Fibroblast of lung (primary cell): ENCODE results near the gene PAEP. TPM values are rescaled to one million over a fixed set of nuclear protein-coding genes. Genes with fewer than 3 reads are reported as not detected.

ENCODE experiments used
- DNase-seq, 2 donors: peaks; one replicate each; pipeline versions ENCODE4 v3.0.0 to v3.0.0-alpha.2; 2010; ENCODE audit warnings: low read depth in 2 of 2
- H2AFZ ChIP-seq: 2 replicates; pipeline ENCODE4 v1.5.1; 2012; ENCODE audit warnings: low read length, control low read depth, inconsistent platforms
- H3K27ac ChIP-seq: 2 replicates; pipeline ENCODE4 v1.5.1; 2011; ENCODE audit warnings: low read length, control low read depth; ENCODE audit not compliant: insufficient read depth
- H3K27me3 ChIP-seq: 2 replicates; pipeline ENCODE4 v1.5.1; 2011; ENCODE audit warnings: mild to moderate bottlenecking, low read length; ENCODE audit not compliant: control insufficient read depth, insufficient read depth
- H3K36me3 ChIP-seq: 2 replicates; pipeline ENCODE4 v1.5.1; 2011; ENCODE audit warnings: low read length; ENCODE audit not compliant: control insufficient read depth, insufficient read depth
- H3K4me1 ChIP-seq: 2 replicates; pipeline ENCODE4 v1.5.1; 2011; ENCODE audit warnings: low read length; ENCODE audit not compliant: control insufficient read depth, insufficient read depth; ENCODE audit errors: extremely low read depth
- H3K4me2 ChIP-seq: 2 replicates; pipeline ENCODE4 v1.5.1; 2011; ENCODE audit warnings: low read length, control low read depth; ENCODE audit not compliant: insufficient read depth; ENCODE audit errors: extremely low read depth
- H3K4me3 ChIP-seq, 4 experiments: fragments of 200-600 bp in 1 of 4; sonication (generic) in 1 of 4; replicated peaks in 1 of 4; 2 replicates each; pipeline ENCODE4 v1.5.1; 2011 to 2016; ENCODE audit warnings: low read length in 4 of 4, low read depth in 3 of 4, mild to moderate bottlenecking in 3 of 4, control low read depth in 2 of 4, inconsistent platforms in 1 of 4, mixed read lengths in 1 of 4; ENCODE audit not compliant: insufficient read depth in 1 of 4; ENCODE audit errors: control extremely low read depth in 1 of 4
- H3K79me2 ChIP-seq: 2 replicates; pipeline ENCODE4 v1.5.1; 2012; ENCODE audit warnings: mild to moderate bottlenecking, low read length, inconsistent platforms; ENCODE audit not compliant: control insufficient read depth, insufficient read depth
- H3K9ac ChIP-seq: 2 replicates; pipeline ENCODE4 v1.5.1; 2011; ENCODE audit warnings: mild to moderate bottlenecking, low read length, control low read depth; ENCODE audit not compliant: insufficient read depth
- H3K9me3 ChIP-seq: 2 replicates; pipeline ENCODE4 v1.5.1; 2012; ENCODE audit warnings: low read depth, low read length; ENCODE audit not compliant: control insufficient read depth, insufficient read depth
- H4K20me1 ChIP-seq: 2 replicates; pipeline ENCODE4 v1.5.1; 2011; ENCODE audit warnings: low read length; ENCODE audit not compliant: control insufficient read depth, insufficient read depth; ENCODE audit errors: extremely low read depth
- EZH2 ChIP-seq: IDR thresholded peaks from 2 replicates; pipeline ENCODE4 v1.5.1; 2012; ENCODE audit warnings: low read length, control low read depth, mild to moderate bottlenecking; ENCODE audit errors: missing control alignments
- polyA plus RNA-seq, 2 donors: library from polyadenylated mRNA; depleted of rRNA in 1 of 2; stranded (reverse) in 1 of 2; unstranded in 1 of 2; fragments of >200 nt; gene quantifications; 2 replicates each; pipeline ENCODE4 v1.2.1, GENCODE V29; 2011 to 2012; ENCODE audit warnings: missing spikeins in 1 of 2
- total RNA-seq: library from RNA; depleted of rRNA; stranded (reverse); fragments of >200 nt; gene quantifications from 2 replicates; pipeline ENCODE4 v1.2.1, GENCODE V29; 2014
- TF ChIP-seq, protein P1 (sequence below), 2 donors: IDR thresholded peaks in 1 of 2; conservative IDR thresholded peaks in 1 of 2; 1 replicate in 1 of 2; 2 replicates in 1 of 2; pipeline ENCODE4 v1.5.1; 2011 to 2012; ENCODE audit warnings: low read length in 2 of 2, control low read depth in 1 of 2, inconsistent platforms in 1 of 2, low read depth in 1 of 2, mild to moderate bottlenecking in 1 of 2

The PAEP gene
- total and polyA plus RNA-seq, 2 donors (not counting 1 experiment from before 2014, with no cell fraction given), result not detected

DNA sequence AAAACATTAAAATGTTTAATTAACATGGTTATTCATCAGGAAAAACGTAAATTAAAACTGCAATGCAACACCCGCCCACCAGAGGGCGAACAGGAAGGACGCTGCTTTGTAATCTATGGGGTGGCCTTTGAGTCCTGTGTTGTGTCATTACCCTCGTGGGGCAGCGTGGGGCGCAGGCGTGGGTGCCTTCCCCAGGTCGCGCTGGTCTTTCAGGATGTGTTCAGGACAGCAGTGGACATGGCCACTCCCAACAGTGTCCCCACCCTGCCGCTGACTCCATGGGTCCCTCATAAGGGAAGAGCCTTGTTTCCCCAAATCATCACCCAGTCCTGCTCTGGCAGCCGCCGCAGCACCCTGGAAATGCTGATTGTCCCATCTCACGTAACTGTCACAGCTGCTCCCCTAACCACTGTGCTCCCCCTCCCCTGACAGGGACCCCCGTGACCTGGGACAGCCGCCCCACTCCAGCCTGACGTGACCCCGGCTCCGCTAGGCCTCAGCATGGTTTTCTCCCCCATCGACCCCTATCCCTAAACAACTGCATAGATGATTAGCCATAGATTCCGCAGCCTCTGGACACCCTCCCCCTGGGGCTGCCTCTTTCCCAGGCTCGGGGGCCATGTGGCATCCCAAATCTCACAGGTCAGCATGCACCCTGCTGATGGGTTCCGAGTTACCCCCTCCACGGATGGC, 41.4 kb downstream of the PAEP start:
- no peak overlapping the region for H3K4me3 ChIP-seq
- H3K79me2 ChIP-seq, result no peaks in the 10 kb centered on the region
- H3K9ac ChIP-seq, result no peak overlapping the region
- DNase-seq, result peak; percentile 4 to 34
- no peak overlapping the region for H2AFZ ChIP-seq
- H3K9me3 ChIP-seq, result no peaks in the 10 kb centered on the region
- H4K20me1 ChIP-seq, result no peaks in the 10 kb centered on the region
- H3K27me3 ChIP-seq, result no peaks in the 10 kb centered on the region
- no peak overlapping the region for H3K4me2 ChIP-seq
- H3K27ac ChIP-seq, result no peak overlapping the region
- TF ChIP-seq, protein P1, sequence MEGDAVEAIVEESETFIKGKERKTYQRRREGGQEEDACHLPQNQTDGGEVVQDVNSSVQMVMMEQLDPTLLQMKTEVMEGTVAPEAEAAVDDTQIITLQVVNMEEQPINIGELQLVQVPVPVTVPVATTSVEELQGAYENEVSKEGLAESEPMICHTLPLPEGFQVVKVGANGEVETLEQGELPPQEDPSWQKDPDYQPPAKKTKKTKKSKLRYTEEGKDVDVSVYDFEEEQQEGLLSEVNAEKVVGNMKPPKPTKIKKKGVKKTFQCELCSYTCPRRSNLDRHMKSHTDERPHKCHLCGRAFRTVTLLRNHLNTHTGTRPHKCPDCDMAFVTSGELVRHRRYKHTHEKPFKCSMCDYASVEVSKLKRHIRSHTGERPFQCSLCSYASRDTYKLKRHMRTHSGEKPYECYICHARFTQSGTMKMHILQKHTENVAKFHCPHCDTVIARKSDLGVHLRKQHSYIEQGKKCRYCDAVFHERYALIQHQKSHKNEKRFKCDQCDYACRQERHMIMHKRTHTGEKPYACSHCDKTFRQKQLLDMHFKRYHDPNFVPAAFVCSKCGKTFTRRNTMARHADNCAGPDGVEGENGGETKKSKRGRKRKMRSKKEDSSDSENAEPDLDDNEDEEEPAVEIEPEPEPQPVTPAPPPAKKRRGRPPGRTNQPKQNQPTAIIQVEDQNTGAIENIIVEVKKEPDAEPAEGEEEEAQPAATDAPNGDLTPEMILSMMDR (conservative IDR thresholded peaks at IDR 0.05 in 1 of 2, IDR thresholded peaks at IDR 0.05 in 1 of 2; ENCODE audit: low read depth in 1 of 2, low read length in 2 of 2), result peak; percentile 56 to 80
- no peak for TF ChIP-seq EZH2
- no peaks in the 10 kb centered on the region for H3K36me3 ChIP-seq
- H3K4me1 ChIP-seq, result no peaks in the 10 kb centered on the region

DNA sequence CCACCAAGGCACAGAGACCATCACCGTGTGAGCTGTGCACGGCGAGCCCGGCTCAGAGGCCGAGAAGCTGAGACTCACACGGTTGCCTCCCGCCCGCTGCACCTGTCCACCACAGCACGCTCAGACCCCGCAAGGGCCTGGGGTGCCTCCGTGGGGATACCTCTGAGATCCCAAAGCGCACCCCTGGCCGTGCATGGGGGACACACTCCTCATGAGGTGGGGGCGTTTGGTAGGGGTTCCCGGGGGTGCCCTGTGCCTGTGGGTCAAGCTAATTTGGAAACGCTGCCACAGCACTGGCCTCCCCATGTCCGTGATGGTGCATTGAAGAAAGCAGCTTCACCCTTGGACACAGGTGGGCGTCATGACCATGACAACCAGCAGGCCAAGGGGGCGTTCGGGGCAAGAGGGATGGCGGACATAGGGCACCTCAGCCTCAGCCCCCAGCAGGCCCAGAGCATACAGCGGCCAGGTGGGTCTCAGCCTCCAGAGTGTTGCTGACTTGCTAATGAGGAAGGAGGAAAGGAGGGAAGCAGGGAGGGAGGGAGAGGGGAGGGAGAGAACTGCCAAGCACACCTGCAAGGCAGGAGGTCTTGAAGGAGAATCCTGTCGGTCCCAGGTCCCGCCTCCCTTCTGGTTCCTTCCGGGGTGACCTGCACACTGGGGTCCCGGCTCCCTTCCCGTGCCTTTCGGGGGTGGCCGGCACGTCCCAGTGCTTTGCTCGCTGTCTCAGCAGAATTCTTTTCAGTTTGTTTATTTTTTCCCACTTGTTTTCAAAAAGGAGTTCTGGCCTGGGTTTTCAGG, 43.1 kb downstream of the PAEP start:
- no peaks in the 10 kb centered on the region for H4K20me1 ChIP-seq
- no peaks in the 10 kb centered on the region for H3K9me3 ChIP-seq
- TF ChIP-seq, protein P1 (conservative IDR thresholded peaks at IDR 0.05 in 1 of 2, IDR thresholded peaks at IDR 0.05 in 1 of 2; ENCODE audit: low read depth in 1 of 2, low read length in 2 of 2), result no peak
- no peak for TF ChIP-seq EZH2
- no peak overlapping the region for H2AFZ ChIP-seq
- no peaks in the 10 kb centered on the region for H3K79me2 ChIP-seq
- H3K4me2 ChIP-seq, result no peak overlapping the region
- no peaks in the 10 kb centered on the region for H3K4me1 ChIP-seq
- no peak overlapping the region for H3K27ac ChIP-seq
- H3K9ac ChIP-seq, result no peak overlapping the region
- no peaks in the 10 kb centered on the region for H3K27me3 ChIP-seq
- no peak overlapping the region for H3K4me3 ChIP-seq
- H3K36me3 ChIP-seq, result no peaks in the 10 kb centered on the region
- no peak for DNase-seq

DNA sequence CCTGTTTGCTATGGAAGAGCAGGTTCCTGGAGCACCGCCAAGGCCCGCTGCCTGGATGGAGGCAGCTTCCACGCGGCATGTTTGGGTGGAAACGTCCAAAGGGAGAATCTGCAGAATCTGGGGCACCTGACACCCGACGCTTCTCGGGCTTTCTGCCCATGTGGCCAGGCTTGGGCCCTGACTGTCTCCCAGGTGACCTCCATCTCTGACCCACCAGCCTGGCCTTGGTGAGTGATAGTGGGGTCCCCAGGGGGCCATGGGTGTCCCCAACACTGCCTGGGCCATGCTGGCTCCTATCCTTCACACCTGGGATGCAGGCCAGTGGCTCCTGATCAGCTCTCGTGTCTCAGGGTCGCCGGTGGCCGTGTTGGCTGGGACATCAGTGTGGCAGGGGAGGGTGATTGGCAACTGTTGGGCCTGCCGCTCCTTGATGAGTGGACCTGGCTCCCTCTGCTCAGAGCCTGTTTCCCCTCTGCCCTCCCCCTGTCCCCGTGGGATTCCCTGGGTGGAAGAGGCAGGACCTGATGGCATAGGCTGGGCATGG, 43.8 kb downstream of the PAEP start:
- DNase-seq, result no peak
- H3K4me3 ChIP-seq, result no peak overlapping the region
- no peaks in the 10 kb centered on the region for H3K9me3 ChIP-seq
- no peaks in the 10 kb centered on the region for H3K79me2 ChIP-seq
- no peaks in the 10 kb centered on the region for H3K4me1 ChIP-seq
- H3K9ac ChIP-seq, result no peak overlapping the region
- H3K27ac ChIP-seq, result no peak overlapping the region
- H2AFZ ChIP-seq, result no peak overlapping the region
- H3K27me3 ChIP-seq, result no peaks in the 10 kb centered on the region
- H4K20me1 ChIP-seq, result no peaks in the 10 kb centered on the region
- no peaks in the 10 kb centered on the region for H3K36me3 ChIP-seq
- TF ChIP-seq, protein P1 (conservative IDR thresholded peaks at IDR 0.05 in 1 of 2, IDR thresholded peaks at IDR 0.05 in 1 of 2; ENCODE audit: low read depth in 1 of 2, low read length in 2 of 2), result no peak
- TF ChIP-seq EZH2, result no peak
- no peak overlapping the region for H3K4me2 ChIP-seq
